ENCODE measurements around the gene DCLK2. TPM values are rescaled to one million over a fixed set of nuclear protein-coding genes. Genes with fewer than 3 reads are reported as not detected.

Gene DCLK2
- total RNA-seq, 2 experiments from 2014 or later: not detected

DNA sequence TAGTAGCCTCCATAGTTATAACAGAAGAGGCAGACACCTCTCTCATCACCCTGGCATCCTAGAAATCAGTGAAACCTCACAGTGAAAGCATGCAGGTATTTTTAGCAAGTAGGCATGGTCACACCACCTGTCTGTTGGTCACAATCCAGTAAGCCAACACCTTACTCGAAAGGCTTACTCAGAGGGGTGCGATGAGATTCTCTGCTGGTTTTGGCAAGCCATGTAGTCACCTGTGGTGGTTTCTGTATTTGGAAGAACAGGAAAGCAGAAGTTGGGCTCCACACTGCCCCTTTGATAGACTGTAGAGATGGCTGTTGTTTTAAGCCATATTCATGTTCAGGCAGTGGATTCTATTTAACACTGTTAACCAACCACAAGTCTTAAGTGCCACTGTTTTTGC lies 134.7 kb downstream of the DCLK2 start:
- DNase-seq (no peak), ATAC-seq (ENCODE audit: poor library complexity) (no peak)
- no peaks in the 10 kb centered on the region for H3K36me3 ChIP-seq (ENCODE audit: insufficient read depth, low read length)
- no peaks in the 10 kb centered on the region for H3K4me1 ChIP-seq (ENCODE audit: insufficient read depth, low read length)
- no peak overlapping the region for H3K27ac ChIP-seq (ENCODE audit: low read depth in 1 of 2, low read length in 2 of 2)
- Mint-ChIP-seq H3K36me3 (ENCODE audit: low read depth) (no peaks in the 10 kb centered on the region), H3K27me3 (no peaks in the 10 kb centered on the region), H3K4me3 (no peak overlapping the region), H3K27ac (no peak overlapping the region), H3K9me3 (no peaks in the 10 kb centered on the region), H3K4me1 (ENCODE audit: low read depth) (no peaks in the 10 kb centered on the region)
- TF ChIP-seq, protein P1, sequence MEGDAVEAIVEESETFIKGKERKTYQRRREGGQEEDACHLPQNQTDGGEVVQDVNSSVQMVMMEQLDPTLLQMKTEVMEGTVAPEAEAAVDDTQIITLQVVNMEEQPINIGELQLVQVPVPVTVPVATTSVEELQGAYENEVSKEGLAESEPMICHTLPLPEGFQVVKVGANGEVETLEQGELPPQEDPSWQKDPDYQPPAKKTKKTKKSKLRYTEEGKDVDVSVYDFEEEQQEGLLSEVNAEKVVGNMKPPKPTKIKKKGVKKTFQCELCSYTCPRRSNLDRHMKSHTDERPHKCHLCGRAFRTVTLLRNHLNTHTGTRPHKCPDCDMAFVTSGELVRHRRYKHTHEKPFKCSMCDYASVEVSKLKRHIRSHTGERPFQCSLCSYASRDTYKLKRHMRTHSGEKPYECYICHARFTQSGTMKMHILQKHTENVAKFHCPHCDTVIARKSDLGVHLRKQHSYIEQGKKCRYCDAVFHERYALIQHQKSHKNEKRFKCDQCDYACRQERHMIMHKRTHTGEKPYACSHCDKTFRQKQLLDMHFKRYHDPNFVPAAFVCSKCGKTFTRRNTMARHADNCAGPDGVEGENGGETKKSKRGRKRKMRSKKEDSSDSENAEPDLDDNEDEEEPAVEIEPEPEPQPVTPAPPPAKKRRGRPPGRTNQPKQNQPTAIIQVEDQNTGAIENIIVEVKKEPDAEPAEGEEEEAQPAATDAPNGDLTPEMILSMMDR (IDR thresholded peaks at IDR 0.05): no peak
- no peaks in the 10 kb centered on the region for H3K9me3 ChIP-seq (ENCODE audit: control insufficient read depth in 1 of 2, insufficient read depth in 1 of 2, low read length in 2 of 2)
- no peak overlapping the region for H3K4me3 ChIP-seq (ENCODE audit: low read length)
- ChIA-PET POLR2A (no interaction called here), CTCF (no interaction called here)
- intact Hi-C loops (cut with DNase I, micrococcal nuclease): no loop called here
- no peaks in the 10 kb centered on the region for H3K27me3 ChIP-seq (ENCODE audit: control insufficient read depth in 1 of 2, insufficient read depth in 2 of 2, low read length in 2 of 2)

DNA sequence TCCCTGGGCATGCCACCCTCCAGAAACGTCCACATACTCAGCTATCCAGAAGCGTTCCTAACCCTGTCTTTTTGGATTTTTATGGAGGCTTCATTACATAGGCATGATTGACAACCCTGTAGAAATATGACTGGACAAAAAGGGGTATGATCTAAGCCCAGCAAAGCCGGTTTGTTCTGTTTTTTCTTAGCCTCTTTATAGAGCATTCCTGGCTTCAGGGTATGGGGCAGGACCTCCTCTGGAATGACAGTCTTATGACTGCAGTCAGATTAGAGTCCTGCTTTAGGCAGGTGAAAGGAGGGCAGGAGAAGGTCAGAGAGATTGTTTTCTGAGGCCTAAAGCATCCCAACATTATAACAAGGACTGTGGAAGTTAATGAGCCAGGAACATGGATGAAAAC lies 137.4 kb downstream of the DCLK2 start:
- intact Hi-C loops (cut with DNase I, micrococcal nuclease): no loop called here
- TF ChIP-seq, protein P1 (IDR thresholded peaks at IDR 0.05): no peak
- H3K4me1 ChIP-seq (ENCODE audit: insufficient read depth, low read length): no peaks in the 10 kb centered on the region
- no peak overlapping the region for H3K4me3 ChIP-seq (ENCODE audit: low read length)
- no peaks in the 10 kb centered on the region for H3K36me3 Mint-ChIP-seq (ENCODE audit: low read depth)
- H3K27me3 Mint-ChIP-seq: no peaks in the 10 kb centered on the region
- no peaks in the 10 kb centered on the region for H3K9me3 ChIP-seq (ENCODE audit: control insufficient read depth in 1 of 2, insufficient read depth in 1 of 2, low read length in 2 of 2)
- H3K9me3 Mint-ChIP-seq: no peaks in the 10 kb centered on the region
- DNase-seq: no peak
- no peak overlapping the region for H3K4me3 Mint-ChIP-seq
- H3K27me3 ChIP-seq (ENCODE audit: control insufficient read depth in 1 of 2, insufficient read depth in 2 of 2, low read length in 2 of 2): no peaks in the 10 kb centered on the region
- H3K27ac Mint-ChIP-seq: no peak overlapping the region
- H3K36me3 ChIP-seq (ENCODE audit: insufficient read depth, low read length): no peaks in the 10 kb centered on the region
- H3K4me1 Mint-ChIP-seq (ENCODE audit: low read depth): no peaks in the 10 kb centered on the region
- H3K27ac ChIP-seq (ENCODE audit: low read depth in 1 of 2, low read length in 2 of 2): no peak overlapping the region
- POLR2A ChIA-PET: no interaction called here
- ATAC-seq (ENCODE audit: poor library complexity): no peak
- CTCF ChIA-PET: no interaction called here

DNA sequence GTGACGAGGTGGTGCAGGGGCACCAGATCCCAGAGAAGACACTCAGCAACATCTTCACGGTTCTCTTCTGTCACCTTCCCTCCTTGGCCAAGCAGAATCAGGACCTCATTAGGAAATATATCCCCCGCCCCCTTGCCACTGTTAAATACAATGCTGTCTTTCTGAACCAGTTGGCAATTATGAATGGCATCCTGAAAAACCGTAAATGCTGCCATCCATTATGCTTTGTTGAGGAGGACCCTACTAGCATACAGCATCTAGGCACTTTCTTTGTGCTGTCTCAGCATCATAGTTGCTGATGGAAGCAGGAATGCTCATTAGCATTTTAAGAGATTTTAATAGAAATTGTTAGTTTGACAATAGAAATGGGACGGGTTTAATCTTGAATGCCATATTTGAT lies 138.5 kb downstream of the DCLK2 start:
- intact Hi-C loops (cut with DNase I, micrococcal nuclease): no loop called here
- H3K27ac Mint-ChIP-seq: no peak overlapping the region
- H3K4me1 Mint-ChIP-seq (ENCODE audit: low read depth): no peaks in the 10 kb centered on the region
- Histone ChIP-seq H3K36me3 (ENCODE audit: insufficient read depth, low read length) (no peaks in the 10 kb centered on the region), H3K4me1 (ENCODE audit: insufficient read depth, low read length) (no peaks in the 10 kb centered on the region), H3K9me3 (ENCODE audit: control insufficient read depth in 1 of 2, insufficient read depth in 1 of 2, low read length in 2 of 2) (no peaks in the 10 kb centered on the region), H3K4me3 (ENCODE audit: low read length) (no peak overlapping the region), H3K27ac (ENCODE audit: low read depth in 1 of 2, low read length in 2 of 2) (no peak overlapping the region), H3K27me3 (ENCODE audit: control insufficient read depth in 1 of 2, insufficient read depth in 2 of 2, low read length in 2 of 2) (no peaks in the 10 kb centered on the region)
- DNase-seq (no peak), ATAC-seq (ENCODE audit: poor library complexity) (no peak)
- TF ChIP-seq, protein P1 (IDR thresholded peaks at IDR 0.05): no peak
- H3K36me3 Mint-ChIP-seq (ENCODE audit: low read depth): no peaks in the 10 kb centered on the region
- no peaks in the 10 kb centered on the region for H3K27me3 Mint-ChIP-seq
- H3K9me3 Mint-ChIP-seq: no peaks in the 10 kb centered on the region
- POLR2A ChIA-PET: no interaction called here
- H3K4me3 Mint-ChIP-seq: no peak overlapping the region
- CTCF ChIA-PET: no interaction called here

Data from CD4-positive, alpha-beta T cell (primary cell).